GM10266 (cell line): ENCODE results near the gene CD58.
"Not testable (repeated sequence)": the region's sequence is repeated elsewhere in the genome, so short reads cannot be mapped to it uniquely, and the experiment has no call there.

Source experiments
- DNase-seq: peaks from one replicate; pipeline ENCODE4 v3.0.0; 2012; ENCODE audit errors: extremely low spot score
- CTCF ChIP-seq: IDR thresholded peaks from 2 replicates; pipeline ENCODE4 v1.5.1; 2012; ENCODE audit warnings: mild to moderate bottlenecking, low read depth; ENCODE audit not compliant: control insufficient read depth, insufficient read depth; ENCODE audit errors: missing control alignments

The CD58 gene, protein sequence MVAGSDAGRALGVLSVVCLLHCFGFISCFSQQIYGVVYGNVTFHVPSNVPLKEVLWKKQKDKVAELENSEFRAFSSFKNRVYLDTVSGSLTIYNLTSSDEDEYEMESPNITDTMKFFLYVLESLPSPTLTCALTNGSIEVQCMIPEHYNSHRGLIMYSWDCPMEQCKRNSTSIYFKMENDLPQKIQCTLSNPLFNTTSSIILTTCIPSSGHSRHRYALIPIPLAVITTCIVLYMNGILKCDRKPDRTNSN

DNA sequence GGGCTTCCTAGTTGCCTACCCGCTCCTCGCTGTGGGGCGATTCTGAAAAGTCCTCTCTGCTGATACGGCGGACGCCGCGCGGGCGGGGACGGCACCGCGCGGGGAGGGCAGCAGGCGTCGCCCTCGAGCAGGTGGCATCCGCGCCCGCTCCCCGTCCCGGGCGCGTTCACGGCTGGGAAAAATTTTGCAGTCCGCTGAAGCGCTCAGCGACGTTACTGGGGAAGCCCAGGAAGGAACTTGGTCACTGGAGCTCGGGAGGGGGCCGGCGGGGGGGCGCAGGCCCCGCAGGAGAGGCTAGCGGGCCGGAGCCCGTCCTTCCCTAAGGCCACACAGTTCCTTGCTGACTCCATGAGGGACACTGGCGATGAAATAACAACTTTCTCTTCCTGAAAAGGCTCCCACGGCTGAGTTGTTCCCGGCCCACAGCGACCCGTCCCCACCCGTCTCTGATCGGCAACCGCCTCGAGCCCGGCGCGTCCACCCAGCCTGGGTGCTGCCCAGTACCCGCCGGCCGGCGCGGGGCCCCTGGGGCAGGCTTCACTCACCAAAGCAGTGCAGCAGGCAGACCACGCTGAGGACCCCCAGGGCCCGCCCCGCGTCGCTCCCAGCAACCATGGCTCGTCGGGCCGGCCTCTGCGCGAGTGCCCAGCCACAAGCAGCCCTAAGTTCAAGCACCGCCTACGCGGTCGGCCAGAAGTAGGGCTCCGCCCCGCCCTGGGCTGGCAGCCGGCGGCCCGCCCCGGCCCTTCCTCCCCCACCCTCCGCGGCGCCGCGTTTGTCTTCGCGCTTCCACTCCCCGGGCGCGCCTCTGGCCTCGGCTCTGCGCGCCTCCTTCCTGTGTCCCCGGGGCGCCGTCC is at the start of gene CD58:
Gene CD58 (minus strand): TSS at position 669 of the 857 bp plus-strand sequence. CDS start 54 bp downstream, at position 615.
- TF ChIP-seq CTCF, result peak; percentile 85
- DNase-seq, result peak; percentile 89

- not testable (repeated sequence) for DNase-seq
Observed at GRCh38 chr1:116620392-116620791, 49.6 kb upstream of the CD58 start.

- not testable (repeated sequence) for DNase-seq
Observed at GRCh38 chr1:116619106-116619505, 48.3 kb upstream of the CD58 start.

- not testable (repeated sequence) for DNase-seq
Observed at GRCh38 chr1:116617808-116618207, 47.0 kb upstream of the CD58 start.

- not testable (repeated sequence) for DNase-seq
Observed at GRCh38 chr1:116613825-116614224, 43.0 kb upstream of the CD58 start.

DNA sequence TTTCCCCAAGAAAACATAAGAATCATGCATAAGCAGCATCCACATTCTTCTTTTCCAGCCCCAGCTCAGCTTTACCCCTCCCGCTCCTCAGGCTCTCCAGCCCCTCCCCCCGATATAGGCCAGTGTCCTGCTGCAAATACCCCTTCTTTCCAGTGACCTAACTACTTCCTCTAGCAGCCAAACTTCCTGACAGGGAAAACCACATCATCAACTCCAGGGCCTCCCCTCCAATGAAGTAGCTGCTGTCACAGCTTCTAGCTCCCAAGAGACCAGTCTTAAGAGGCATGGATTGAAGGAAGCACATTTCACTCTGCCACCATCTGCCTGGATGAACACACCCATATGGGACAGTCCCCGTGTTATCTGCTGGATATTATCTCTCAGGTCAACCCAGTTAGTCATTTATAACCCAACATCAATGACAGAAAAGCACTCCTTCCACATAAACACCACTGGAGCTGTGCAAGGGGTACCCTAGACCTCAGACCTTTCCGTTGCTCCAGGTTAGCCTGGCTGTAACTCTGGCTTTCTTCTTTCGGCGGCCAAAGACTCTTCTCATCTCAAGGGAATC is 39.1 kb upstream of the CD58 start:
- DNase-seq, result not testable (repeated sequence)

GRCh38 chr1:116608841-116609240 is 38.0 kb upstream of the CD58 start:
- not testable (repeated sequence) for DNase-seq

GRCh38 chr1:116608151-116608550 is 37.3 kb upstream of the CD58 start:
- not testable (repeated sequence) for DNase-seq

DNA sequence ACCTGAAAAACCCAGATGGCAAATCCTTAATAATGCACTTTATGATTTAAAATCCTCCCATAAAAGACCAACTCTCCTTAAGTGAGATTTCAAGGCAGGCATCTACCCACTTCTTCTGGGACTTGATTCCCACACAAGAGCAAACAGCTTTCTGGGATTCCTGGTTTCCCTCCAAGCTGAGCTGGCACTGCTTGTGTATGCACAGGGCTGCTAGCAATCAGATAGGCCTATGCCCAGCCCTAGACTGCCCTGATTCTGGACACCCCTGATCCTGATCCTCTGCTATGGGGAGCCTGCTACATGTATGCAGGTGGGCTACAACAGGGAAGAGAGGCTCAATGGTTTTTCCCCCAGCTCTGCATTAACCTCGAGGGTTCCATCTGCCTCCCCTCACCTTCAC is 36.6 kb upstream of the CD58 start:
- DNase-seq, result not testable (repeated sequence)

- not testable (repeated sequence) for DNase-seq
Observed at GRCh38 chr1:116606067-116606466, 35.2 kb upstream of the CD58 start.

- DNase-seq, result no peak
- no peak for TF ChIP-seq CTCF
Observed at GRCh38 chr1:116605315-116605714, 34.5 kb upstream of the CD58 start.

GRCh38 chr1:116604408-116604807 is 33.6 kb upstream of the CD58 start:
- not testable (repeated sequence) for DNase-seq

GRCh38 chr1:116603646-116604045 is 32.8 kb upstream of the CD58 start:
- not testable (repeated sequence) for DNase-seq

- not testable (repeated sequence) for DNase-seq
Observed at GRCh38 chr1:116599369-116599768, 28.5 kb upstream of the CD58 start.

- DNase-seq, result not testable (repeated sequence)
Observed at GRCh38 chr1:116598420-116599036, 27.7 kb upstream of the CD58 start.

- not testable (repeated sequence) for DNase-seq
Observed at GRCh38 chr1:116597388-116597787, 26.6 kb upstream of the CD58 start.

GRCh38 chr1:116596742-116597307 is 26.0 kb upstream of the CD58 start:
- not testable (repeated sequence) for DNase-seq
